Vagina (tissue), 2 donors: ENCODE results near the gene LTO1.

Experiments
- POLR2AphosphoS5 ChIP-seq, 2 donors: sonication (generic); formaldehyde crosslinking; IDR thresholded peaks; one replicate each; pipeline ENCODE4 v1.9.0; 2017; ENCODE audit warnings: antibody characterized with exemption in 2 of 2, mild to moderate bottlenecking in 2 of 2, low read depth in 1 of 2; ENCODE audit not compliant: insufficient read depth in 1 of 2
- TF ChIP-seq, protein P1 (sequence below), 3 experiments: fragments of 450-650 bp in 2 of 3; fragments of 200-600 bp in 1 of 3; sonication (generic) in 1 of 3; IDR thresholded peaks; one replicate each; pipeline ENCODE4 v1.5.1; 2017 to 2019; ENCODE audit warnings: antibody characterized with exemption in 3 of 3, mild to moderate bottlenecking in 2 of 3, moderate library complexity in 2 of 3

DNA sequence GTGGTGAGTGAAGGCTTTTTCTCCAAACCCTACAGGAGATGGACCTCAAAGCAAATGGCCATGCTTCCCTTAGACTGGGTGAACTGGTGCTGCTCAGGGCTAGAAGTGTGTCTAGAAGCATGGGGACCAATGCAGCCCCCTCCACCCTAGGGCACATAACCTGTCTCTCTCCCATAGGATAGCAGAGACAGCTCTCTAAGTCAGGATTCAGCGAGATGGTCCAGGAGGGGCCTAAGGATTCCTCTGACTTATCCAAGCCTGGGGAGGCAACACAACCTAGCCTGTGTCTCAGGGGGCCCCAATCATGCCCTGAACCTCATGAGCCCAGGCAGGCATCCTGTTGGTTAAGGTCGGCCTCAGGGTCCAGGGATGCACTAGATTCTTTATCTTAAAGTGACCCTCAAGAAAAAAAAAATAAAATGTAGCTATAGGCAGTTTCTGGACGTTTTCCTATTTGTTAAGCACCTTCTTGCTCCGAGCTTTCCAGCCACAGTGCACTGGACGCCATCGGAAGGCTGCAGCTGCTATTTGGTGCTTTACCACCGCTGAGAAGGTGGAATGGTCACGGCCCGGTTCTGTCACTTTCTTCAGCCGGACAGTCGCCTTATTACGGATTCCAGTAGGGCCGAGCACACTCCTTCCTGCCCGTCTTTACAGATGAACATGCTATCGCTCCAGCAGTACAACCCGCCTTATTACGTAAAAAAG is 39.2 kb downstream of the LTO1 start:
- TF ChIP-seq, protein P1, sequence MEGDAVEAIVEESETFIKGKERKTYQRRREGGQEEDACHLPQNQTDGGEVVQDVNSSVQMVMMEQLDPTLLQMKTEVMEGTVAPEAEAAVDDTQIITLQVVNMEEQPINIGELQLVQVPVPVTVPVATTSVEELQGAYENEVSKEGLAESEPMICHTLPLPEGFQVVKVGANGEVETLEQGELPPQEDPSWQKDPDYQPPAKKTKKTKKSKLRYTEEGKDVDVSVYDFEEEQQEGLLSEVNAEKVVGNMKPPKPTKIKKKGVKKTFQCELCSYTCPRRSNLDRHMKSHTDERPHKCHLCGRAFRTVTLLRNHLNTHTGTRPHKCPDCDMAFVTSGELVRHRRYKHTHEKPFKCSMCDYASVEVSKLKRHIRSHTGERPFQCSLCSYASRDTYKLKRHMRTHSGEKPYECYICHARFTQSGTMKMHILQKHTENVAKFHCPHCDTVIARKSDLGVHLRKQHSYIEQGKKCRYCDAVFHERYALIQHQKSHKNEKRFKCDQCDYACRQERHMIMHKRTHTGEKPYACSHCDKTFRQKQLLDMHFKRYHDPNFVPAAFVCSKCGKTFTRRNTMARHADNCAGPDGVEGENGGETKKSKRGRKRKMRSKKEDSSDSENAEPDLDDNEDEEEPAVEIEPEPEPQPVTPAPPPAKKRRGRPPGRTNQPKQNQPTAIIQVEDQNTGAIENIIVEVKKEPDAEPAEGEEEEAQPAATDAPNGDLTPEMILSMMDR (IDR thresholded peaks at IDR 0.05): no peak
- no peak for TF ChIP-seq POLR2AphosphoS5 (IDR thresholded peaks at IDR 0.05; ENCODE audit: insufficient read depth in 1 of 2, low read depth in 1 of 2)
